MM.1S (cell line): ENCODE data around the gene PPM1H.

Experiments
- EZH2phosphoT487 ChIP-seq: fragments of 300-600 bp; sonication (generic); IDR thresholded peaks from 2 replicates; pipeline ENCODE4 v1.6.1; 2018; ENCODE audit warnings: antibody characterized with exemption, low read length
- TF ChIP-seq, protein P1 (sequence below): fragments of 300-600 bp; sonication (generic); IDR thresholded peaks from 2 replicates; pipeline ENCODE4 v1.5.1; 2016; ENCODE audit warnings: antibody characterized with exemption, low read length, mixed read lengths

DNA sequence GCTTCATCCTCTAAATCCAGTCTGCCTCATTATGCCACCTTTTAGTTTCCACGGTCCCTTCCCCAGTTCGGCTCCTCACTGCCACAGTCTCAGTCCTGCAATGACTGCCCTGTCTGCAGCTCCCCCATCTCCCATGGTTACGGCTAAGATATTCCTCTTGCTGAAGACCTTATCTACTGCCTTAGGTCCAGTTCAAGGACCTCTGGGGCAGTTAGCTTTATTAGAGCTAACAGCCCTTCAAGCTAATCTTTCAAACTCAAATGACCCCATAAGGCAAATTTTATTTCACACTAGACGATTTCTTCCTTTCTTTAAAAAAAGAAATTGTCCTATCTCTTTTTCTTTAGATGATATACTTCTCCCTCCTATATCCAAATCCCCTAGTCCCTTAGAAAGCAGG lies 253.6 kb downstream of the PPM1H start:
- TF ChIP-seq, protein P1, sequence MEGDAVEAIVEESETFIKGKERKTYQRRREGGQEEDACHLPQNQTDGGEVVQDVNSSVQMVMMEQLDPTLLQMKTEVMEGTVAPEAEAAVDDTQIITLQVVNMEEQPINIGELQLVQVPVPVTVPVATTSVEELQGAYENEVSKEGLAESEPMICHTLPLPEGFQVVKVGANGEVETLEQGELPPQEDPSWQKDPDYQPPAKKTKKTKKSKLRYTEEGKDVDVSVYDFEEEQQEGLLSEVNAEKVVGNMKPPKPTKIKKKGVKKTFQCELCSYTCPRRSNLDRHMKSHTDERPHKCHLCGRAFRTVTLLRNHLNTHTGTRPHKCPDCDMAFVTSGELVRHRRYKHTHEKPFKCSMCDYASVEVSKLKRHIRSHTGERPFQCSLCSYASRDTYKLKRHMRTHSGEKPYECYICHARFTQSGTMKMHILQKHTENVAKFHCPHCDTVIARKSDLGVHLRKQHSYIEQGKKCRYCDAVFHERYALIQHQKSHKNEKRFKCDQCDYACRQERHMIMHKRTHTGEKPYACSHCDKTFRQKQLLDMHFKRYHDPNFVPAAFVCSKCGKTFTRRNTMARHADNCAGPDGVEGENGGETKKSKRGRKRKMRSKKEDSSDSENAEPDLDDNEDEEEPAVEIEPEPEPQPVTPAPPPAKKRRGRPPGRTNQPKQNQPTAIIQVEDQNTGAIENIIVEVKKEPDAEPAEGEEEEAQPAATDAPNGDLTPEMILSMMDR = no peak
- TF ChIP-seq EZH2phosphoT487 = no peak
